Non-pigmented ciliary epithelial cell (primary cell): Measurements from ENCODE around the gene PDE9A.

Experiments used
- DNase-seq: peaks from one replicate; pipeline ENCODE4 v3.0.0-alpha.2; 2010; ENCODE audit warnings: low read depth

The PDE9A gene

DNA sequence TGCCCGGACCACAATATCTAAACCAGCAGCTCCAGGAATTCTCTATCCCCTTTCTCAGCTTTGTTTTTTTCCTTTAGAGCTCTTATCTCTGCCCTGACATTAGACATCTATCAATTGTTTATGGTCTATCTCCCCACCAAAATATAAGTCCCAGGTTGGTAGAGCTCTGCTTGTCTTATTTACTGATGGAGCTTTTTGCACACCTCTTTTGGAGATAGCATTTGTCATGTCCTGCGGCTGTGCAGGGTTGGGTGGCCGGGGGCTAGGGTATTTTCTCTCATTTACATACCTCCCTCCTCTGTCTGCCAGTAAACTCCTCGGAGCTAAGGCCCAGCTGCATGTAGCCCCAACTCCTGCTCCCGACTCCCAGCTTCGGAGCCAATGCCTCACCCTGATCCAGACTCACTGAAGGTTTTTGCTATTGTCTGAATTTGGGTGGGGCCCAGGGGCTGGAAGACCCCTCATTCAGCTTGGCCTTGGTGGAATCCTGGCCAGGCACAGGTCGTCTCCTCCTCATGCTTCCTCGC, 11.1 kb upstream of the PDE9A start:
- no peak for DNase-seq

DNA sequence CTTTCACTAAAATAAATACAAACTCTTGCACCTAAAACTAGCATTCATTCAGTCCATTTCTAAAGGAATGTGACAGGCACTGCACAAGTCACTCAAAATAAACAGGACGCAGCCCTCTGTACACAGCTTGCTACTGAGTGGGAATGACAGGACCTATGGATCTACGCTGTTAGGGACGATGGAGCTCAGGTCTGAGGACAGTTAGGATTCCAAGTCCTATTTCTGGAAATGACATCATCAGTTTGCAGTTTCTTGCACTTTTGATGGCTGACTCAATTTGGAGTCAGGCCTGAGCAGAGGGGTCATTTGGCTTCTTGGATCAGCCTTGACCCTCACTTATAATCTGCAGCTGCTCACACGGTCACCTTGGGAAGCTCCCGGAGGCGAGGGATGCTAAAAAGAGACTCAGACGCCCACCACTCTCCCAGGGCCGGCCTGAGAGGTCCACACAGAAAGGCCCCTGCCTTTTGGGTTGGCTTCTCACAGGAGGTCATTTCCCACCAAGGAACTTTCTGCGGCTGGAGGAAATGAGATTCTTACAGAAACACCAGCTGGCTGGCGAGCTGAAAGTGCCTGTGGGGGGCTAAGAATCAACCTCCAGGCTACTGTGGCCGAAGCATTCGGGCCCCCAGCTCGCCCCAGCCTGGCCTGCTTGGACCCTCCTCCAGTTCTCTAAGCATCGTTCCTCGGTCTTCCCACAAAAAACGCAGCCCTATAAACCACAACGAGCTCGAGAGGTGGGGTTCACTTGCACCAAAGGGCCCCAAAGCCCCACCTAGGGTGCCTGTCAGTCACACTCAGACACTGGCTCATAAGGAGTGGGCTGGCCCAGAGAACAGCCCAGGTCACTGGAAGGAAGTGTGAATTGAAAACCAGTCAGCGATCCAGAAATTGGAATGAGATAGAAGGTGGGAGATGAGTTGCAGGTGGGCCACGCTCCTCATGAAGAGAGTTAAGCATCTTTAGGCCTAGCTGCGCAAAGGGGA, 8.9 kb upstream of the PDE9A start:
- peak; percentile 8 for DNase-seq

DNA sequence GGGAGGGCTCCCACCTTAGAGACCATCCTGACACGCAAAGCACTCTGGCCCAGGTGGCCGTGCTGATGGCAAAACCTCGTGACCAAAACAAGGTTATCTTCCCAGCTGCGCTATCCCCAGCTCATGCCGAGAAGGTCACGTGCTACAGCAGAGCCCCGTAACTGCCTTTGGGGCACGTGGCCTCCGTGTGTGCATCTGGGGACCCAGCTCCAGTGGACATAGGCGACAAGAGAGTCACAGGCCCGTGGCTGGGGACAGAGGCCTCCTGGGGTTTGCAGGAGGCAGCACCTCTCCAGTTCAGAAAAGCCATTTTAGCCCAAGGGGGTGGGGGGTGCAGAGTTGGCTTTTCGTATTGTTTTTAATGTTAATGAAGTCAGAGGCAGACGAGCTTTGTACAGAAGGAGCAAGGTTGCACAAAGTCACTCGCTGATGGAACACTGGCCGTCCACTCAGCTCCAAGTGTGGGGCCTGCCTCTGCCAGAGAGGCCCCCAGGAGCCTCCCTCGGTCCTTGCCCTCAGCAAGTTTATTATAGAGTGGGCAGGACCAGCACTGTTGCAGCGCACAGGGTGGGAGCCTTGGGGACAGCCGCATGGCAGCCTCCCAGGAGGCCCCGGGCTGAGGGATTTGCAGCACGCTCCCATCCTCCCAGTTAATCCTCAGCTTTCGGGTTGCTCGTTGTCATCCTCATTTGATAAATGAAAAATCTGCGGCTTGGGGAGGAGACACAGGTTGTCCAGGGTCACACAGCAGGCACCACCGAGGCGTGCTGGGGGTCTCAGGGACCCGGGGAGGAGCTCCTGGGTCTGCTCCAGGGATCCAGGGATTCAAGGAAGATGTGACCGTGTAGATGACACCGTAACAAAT, 8.0 kb upstream of the PDE9A start:
- DNase-seq = no peak

DNA sequence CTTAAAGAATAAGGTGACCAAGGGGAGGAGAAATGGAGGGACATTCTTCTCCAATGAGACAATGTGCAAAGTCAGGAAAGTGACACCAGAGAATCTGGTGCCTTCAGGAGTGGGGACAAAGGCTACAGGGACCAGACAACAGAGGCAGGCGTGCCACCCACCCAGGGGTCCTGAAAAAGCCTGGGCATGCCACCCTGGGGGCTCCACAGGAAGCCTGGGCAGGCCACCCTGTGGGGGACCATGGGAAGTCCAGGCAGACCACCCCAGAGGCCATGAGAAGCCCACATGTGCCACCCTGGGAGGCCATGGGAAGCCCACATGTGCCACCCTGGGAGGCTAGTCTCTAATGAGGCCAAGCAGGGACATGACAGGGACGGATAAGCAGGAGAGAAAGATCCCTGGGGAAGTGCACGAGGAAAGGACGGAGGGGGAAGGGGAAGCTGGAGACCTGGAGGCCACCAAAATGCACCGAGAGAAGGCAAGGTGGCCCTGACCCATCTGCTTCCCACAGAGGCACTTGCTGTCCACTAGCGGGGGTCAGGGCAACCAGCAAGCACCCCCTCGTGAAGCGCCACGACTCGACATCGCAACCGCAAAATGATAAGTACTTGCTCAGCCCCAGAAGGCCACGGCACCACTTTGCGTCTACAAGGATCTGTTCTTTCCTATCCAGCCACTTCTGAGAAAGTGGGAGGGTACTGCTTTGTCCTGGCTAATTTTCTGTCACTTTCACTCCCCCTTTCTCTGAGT, 7.2 kb upstream of the PDE9A start:
- no peak for DNase-seq

DNA sequence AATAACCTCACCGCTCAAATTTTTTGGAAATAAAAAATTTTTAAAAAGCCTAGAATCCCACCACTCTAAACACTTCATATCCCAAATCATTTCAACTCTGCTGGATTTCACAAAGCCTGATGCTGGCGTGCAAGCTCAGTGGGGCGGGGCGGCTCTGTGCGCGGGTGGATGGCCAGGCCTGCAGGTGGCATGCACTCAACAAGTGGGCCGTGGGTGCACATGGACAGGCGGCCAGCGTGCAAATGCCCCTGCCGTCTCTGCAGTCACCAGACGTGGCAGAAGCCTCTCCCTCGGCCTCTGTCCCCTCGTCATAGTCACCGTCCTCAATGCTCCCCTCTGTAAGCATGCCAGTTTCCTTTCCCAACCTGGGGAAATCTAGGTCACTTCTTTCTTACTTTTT, 6.6 kb upstream of the PDE9A start:
- no peak for DNase-seq

DNA sequence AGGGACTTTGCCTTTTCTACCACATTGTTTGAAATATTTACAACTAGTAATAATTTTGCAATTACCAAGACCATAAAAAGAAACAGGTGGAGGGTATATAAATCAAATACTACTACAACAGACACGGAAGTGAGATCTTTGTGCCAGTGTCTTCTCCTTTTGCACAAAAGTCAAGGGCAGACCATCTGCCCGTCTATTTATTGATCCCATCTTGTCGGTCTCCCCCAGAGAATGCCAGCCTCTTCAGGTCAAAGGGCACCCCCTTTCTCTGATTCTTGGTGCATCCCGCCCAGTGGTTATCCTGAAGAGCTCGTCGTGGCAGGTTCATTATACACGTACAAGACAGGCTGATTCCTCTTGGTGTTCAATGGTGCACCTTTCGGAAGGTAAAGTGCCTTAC, 4.8 kb upstream of the PDE9A start:
- DNase-seq = no peak

DNA sequence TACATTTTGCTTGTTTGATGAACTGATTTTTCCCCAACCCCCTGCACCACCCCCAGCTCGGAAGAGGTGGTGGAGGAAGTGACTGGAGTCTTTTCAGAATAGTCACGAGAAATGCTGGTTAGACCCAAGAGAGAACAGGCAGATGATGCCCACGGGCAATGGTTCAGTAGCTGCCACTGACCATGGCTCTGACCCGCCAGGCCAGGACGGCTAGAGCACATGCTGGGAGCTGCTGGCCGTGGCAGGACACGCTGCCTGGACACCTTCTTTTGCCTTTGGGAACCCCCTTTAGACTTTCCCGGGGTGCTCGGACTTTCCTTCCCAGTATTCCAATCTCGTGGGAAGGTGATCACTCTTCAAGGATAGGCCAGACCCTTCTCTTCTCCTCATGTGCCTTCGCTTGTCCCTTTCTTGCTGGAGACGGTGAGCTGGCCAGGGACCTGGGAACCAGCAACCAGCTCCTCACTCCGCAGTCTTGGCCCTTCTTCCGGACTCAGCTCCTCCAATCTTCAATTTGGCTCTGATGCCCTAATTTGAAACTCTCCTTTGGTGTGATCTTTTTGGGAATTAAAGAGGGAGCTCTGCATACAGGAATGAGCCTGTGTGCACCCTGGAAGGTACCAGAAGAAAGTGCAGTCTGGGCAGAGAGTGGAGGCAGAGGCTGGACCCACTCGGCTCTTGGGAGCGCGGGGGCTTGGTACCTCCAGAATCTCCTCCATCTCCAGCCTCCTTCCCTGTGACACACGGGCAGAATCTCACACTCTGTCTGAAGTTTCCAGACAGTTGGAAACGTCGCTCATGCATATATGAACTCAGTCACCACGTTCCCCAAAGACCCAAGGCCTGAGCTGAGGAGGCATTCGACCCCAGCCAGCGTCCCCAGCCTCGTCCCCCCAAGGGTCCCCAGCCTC, 4.0 kb upstream of the PDE9A start:
- no peak for DNase-seq

DNA sequence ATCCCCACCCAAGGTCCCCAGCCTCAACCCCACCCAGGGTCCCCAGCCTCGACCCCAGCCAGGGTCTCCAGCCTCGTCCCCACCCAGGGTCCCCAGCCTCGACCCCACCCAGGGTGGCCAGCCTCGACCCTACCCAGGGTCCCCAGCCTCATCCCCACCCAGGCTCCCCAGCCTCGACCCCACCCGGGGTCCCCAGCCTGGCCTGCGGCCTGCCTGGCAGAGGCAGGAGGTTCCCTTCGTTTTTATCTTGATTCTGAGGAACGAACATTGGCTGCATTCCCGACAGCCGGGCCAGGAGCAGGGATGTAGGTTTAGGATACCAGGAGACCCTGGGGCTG, 3.4 kb upstream of the PDE9A start:
- DNase-seq = no peak

DNA sequence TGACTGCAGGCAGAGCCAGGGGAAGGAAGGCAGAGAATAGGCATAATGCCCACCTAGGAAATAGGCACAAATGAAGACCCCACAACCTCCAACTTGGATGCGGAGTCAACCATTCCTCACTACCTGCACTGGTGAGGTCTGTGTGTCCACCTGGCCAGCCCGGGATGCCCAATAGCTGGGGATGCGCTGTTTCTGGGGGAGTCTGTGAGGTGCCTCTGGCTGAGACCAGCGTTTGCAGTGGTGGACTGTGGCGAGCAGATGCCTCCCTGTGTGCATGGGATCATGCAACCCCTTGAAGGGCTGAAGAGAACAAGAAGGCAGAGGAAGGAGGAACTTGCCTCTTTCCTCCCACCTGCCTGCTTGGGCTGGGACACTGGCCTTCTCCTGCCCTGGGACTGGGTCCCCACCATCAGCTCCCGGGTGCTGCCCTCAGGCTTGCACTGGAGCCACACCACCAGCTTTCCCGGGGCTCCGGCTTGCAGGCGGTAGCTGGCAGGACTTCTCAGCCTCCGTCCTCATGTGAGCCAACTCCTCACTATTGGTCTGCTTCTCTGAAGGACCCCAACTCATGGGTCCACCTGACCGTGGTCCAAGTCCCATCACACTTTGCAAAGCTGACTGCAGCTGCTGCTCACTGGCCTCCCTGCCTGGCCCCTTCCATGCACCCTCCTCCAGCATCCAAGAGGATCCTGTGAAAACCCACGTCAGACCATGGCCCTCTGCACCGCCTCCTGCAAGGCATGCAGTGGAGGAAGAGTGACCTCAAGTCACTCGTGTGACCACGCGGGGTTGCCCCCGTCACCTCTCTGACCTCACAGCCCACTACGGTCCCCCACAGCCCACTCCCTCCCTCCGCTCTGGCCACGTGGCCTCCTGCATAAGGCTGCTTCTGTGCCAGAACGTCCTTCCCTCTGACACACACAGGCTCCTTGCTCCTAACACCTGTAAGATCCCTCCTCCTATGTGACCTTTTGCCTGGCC, 2.7 kb upstream of the PDE9A start:
- no peak for DNase-seq

DNA sequence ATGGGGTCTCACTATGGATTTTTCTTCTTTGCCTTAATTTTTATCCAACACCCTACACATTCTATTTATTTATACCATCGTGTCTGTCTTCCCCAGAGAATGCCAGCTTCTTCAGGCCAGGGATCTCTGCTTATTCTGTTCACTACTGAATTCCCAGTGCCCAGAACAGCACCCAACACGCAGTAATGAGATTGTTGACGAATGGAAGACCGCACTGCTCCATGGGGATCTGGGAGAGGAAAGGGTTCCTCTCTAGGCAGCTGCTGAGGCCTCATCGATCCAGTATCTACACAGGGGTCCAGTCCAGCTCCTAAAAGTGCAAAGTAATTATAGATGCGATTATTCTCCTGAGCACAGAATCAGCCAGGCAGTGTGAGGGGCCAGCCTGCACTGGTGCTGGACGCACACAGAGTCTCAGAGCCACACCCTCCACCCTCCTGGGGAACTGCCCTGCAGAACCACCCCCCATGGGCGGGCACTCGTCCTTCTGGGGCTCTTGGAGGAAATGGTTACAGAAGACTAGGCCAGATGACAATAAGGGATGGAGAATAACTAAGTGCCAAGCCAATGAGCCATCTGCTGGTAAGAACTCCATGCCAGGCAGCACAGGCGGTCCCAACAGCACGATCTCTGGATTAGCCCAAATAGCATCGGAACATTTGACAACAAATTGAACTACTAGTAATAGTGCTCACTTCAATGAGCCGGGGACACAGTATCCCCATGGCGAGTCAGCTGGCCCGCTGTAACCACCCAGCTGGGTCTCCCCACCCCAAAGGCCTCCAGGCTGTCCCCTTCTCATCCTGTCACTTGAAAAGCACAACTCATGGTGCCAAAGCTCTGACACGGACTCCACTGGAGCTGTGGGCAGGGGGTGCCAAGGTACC, 1.7 kb upstream of the PDE9A start:
- DNase-seq = no peak

DNA sequence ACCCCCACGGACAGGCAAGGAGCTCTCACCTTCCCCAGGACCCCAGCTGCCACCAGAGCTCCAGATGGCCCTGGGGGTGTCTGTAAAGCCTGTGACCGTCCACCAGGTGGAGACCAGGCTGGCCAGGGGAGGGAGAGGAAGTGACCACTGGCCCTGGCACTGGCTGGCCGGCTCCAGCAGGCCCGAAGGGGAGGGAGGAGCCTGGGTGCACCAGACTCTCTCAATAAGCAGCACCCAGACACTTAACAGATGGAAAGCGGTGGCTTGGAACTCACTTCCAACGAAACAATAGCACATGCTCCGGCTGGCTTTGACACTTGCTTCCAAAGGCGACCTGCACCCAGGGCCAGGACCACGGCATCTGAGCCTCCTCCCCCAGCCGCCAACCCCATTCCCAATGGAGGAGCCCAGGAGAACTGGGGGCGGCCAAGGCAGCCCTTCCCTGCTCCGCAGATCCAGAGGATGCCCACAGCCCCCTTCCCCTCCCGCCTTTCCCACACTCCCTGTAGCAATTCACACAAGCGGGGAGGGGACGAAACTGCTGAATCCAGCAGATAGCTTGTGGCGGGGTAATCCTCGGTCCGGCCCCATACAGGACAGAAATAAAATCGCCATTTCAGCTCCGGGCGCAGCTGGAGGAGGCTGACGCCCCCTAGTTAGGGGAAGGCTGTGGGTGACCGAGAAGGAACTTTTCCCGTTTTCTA, 742 bp upstream of the PDE9A start:
- no peak for DNase-seq

DNA sequence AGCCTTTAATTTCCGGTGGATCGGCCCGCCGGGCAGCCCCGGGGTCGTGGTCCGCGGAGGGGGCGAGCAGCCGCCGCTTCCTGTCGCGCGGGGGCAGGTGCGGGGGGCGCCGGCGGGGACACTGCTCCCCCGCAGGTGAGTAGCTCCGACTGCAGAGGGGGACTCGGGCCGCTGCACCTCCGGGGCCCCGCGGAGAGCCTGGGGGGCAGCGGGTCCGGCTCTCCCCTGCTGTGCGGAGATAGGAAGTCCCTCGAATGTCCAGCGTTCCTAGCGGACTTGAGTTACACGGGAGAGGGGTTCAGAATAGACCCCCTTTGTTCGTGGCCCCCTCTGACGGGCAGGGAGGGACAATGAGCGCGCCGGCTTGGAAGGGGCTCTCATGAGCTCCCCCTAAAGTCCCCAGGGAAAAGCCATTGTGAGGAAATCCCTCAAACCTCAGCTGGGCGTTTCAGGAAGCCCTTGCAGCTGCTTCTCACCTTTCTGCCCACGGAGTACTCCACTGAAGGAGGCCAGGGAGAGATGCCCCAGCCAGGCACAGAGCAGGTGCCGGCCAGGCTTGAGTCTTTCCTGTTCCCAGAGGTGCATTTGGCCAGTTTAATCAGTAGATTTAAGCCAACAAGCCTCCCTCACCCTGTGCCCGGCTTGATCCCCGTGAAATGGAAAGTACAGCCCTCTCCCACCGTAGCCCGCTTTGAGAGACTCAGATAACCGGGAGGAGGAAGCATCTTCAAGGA, 925 bp downstream of the PDE9A start:
- no peak for DNase-seq

DNA sequence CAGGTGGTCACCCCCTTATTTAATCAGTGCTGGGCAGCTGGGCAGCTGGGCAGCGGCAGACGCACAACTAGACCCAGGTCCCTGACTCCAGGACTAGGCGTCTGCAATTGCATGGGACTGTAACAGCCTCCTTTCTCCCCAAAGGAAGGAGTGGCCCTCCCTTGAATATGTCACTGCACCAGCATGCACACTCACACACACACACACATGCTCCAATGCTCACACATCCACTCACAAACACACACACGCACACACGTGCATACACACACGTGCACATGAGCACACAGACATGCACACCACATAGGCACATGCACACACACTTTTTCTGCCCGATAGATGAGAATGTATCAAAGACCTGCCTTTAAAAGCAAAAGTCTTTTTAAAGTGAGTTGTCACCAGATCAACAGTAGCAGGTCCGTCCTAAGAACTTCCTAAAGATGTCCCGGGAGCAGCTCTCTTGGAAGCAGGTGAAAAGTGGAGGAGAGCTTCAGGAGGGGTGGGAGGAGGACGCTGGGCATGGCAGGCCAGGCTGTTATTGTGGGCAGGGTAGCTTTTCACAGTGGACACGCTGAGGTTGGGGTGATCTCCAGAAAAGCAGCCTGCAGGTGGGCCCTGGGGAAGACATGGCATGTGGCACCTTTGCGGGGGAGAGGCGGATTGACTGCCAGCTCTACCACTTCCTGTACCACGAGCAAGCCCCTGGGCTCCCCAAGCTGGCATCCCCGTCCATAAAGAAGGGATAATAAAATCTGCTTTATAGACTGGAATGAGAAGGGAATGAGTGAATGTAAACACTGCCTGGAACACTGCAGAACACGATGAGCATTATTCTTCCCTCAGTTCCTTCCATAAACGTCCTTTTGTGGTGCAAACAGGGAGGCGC, 1.7 kb downstream of the PDE9A start:
- DNase-seq = no peak

DNA sequence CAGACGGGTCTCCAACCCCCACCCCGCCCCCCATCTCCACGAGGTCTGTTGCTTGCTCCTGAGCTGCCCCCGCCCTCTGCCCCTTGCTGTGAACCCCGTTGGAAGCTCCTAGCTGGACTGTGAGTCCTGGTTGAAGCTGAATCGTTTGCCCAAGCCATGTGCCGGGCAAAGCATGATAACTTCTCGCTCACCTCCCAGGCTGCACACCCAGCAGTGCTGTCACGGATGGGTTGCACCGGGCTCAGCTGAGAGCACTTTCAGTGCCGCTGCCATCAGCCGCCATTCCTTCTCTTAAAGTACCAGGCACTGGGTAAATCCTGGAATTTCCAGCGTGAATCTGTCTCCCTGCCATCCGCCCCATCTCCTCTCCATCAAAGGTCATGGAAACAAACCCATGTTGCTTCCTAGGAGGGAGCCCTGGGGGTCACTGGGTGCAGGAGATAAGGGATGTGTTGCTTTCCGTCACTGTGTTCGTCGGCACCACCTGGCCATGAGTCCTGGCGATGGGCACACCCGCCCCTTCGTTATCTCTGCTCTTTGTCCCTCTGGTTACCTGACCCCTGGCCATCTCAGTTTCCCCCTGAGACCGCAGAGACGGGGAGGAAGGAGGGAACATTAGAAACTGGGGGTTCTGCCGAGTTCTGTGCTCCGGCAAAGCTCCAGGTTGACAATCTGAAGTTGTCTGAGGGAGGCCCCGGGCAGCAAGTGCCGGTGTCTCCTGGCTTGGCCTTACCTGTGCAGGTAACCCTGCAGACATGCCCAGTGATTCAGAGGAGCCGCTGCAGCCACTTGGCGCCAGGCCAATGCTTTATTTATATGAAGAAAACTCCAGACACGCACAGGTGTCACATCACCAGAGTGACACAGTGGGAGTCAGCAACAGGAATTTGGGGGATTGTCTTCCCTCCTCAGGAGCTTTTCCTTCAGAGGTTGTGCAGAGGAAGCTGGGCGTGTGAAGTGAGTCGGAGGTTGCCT, 2.7 kb downstream of the PDE9A start:
- DNase-seq = no peak

DNA sequence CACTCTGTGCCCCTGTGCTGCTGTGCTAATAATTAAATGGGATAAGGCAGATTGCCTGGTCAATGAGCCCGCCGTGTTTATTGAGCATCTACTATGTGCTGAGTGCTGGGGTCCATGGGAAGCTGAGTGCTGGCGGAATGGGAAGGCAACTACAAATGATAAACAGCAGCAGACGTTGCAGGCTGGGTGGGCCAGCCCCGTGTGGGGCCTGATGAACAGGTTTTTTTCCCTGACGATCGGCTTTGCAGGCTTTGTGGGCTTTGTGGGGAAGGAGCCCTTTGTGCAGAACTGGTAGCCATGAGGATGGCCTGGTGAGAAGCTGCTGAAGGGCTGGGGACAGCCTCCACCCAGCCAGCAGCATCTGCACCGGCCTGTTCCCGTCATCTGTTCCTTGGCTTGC, 3.5 kb downstream of the PDE9A start:
- DNase-seq = no peak
